Kasumi-1 (cell line): ENCODE measurements around the gene CCHCR1.

Experiments used
- DNase-seq, 2 experiments: peaks; one replicate each; lab custom pipeline; 2025; lab: John Stamatoyannopoulos, UW

The CCHCR1 gene

DNA sequence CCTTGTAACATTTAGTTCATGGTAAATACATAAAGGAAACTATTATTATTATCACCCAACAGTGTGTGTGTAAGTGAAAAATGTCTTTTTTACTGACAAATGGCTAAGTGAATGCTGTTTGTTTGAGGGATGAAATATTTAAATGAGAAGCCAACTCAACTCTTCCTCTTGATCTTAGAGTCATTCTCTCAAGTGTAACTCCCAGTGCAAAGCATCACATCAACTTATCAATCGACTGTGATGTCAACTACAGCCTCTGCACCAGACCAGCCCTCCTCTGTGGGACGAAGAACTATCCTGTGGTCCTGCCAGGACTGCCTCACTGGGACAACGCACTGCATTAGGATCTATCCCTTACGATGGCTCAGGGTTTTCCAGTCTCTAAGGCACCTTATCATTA, 50.5 kb downstream of the CCHCR1 start:
- no peak for DNase-seq

DNA sequence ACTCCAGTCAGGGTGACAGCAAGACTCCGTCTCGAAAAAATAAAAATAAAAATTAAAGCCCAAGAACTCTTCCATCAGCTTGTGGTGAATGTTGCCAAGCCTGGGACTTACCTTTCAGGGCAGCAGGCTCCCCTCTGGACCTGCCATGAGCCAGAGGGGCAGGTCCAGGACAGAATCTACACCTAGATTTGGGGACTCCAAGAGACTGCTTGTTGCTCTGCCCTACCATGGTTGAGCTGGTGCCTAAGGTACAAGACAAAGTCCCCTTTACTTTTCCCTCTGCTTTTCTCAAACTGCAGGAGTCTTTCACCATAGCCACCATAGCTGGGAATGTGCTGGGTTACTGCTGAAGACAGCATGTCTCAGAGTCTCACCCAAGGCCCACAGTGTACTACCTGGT, 54.5 kb downstream of the CCHCR1 start:
- DNase-seq: no peak

DNA sequence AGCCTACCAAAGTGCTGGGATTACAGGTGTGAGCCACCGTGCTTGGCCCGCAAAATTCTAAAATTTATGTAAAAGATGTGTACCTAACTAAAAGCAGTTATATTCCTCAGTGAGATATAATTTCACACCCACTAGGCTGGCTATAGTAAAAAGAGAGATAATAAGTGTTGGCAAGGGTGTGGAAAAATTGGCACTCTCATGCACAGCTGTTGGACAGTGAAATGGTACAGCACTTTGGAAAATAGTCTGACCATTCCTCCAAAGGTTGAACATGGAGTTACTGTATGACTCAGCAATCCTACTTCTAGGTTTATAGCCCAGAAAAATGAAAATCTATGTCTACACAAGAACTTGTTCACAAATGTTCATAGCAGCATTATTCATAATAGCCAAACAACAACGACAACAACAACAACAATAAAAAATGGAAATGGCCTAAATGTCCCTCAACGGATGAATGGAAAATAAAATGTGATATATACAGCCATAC, 59.1 kb downstream of the CCHCR1 start:
- DNase-seq: no peak

DNA sequence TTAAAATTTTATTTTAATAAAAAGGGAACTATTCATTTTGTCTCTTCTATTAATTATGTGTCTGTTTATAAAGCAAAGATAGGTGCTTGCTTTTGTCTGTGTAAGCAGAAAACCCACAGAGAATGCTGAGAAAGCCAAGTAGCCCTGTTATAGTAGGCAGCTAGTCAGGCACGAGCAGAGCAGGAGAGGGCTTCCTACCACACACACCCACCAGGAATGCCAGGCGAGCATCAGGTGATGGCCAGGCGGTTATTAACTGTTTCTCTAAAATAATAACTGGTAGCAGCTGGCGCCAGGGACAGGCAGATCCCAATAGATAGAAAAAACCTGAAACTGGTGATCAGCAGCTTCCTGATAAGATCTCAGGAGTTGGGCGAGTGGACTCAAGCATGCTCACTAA, 60.9 kb downstream of the CCHCR1 start:
- DNase-seq: no peak

DNA sequence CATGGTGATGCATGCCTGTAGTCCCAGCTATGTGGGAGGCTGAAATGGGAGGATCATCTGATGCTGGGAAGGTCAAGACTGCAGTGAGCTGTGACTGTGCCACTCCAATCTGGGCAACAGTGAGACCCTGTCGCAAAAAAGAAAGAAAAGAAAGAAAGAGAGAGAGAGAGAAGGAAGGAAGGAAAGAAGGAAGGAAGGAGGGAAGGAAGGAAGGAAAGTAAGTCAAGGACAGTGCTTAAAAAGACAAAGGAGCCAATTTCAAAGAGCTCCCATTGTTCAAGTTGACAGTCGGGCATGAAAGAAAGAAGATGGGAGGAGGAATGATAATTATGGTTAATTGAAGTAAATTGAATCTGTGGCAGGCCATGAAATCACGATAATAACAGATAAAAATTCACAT, 61.4 kb downstream of the CCHCR1 start:
- DNase-seq: no peak

DNA sequence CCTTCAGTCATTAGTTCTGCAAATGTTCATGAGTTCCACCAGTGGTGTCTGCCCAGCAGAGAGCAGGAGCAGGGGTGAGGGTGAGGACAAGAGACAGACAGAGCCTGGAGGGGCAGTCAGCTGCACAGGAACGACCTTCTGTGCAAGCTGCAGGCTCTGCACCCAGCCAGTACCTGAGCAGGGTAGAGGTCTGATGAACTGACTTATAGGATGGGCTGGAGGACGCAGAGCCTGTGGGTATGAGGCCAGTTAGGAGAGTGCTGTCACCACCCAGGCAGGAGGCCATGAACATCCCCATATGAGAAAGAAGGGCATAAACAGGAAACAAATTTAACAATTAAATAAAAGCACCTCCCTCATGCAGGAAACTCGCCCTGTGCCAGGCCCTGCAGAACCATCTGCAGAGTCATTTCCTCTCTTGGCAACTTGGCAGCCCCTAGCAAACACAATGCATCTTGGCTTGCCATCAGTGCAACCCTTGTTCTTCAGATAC, 63.2 kb downstream of the CCHCR1 start:
- DNase-seq: no peak

DNA sequence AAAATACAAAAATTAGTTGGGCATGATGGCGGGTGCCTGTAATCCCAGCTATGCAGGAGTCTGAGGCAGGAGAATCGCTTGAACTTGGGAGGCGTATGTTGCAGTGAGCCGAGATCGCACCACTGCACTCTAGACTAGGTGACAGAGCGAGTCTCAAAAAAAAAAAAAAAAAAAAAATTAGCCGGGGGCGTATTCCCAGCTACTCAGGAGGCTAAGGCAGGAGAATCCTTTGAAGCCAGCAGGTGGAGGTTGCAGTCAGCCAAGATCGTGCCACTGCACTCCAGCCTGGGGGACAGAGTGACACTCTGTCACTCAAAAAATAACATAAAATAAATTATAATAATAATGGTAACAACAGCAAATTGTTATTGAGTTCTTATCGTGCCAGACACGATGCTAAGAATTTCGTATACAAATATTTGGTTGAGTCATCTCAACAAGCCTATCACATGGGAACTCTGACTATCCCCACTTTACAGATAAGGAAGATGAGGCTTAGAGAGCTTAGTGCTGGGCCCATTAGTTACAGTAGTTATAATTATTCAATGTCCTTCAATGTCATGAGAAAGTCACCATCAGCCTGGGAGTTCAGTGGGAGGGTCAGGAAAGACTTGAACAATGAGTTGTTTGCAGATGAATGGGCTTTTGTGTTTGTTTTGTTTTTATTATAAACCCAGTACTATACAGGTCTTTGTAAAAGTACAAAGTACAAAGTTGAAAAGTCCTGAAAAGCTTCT, 64.7 kb downstream of the CCHCR1 start:
- no peak for DNase-seq
